Measurements from ENCODE around the gene VAPB.

DNA sequence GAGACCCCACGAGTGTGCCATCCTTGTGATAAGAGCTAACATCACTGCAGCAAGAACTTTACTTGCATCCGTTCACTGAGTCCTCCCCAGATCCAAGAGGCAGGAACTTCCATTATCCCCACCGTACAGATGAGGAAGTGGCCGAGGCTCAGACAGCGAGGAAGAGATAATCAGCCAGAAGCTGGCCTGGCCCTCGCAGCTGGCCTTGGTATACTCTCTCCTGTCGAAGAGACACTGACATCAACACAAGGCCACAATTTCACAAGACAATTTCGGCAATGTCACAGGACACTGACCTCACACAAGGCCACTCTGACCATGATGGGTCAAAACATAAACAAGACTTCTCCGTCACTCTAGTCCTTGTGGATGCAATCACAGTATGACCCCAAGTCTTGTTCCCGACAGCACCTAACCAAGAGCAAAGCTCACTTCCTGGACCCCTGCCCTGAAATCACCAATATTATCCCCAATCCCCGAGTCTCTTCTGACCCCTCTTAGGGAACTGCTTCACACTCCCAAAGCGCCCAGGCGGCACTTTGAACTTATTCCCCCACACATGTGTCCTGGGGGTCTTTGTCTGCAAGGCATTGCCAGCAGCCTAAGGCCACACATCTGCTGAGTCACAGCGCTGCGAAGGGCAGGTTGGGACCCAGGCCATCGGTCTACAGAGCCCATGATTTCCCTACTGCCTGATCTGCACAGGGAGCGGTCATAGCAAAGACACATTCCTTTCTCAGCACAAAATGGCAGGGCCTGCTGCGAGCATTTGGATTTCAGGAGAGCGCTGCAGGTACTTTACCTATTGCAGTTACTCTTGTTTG lies 14.8 kb upstream of the VAPB start:
- TF ChIP-seq, protein P1, sequence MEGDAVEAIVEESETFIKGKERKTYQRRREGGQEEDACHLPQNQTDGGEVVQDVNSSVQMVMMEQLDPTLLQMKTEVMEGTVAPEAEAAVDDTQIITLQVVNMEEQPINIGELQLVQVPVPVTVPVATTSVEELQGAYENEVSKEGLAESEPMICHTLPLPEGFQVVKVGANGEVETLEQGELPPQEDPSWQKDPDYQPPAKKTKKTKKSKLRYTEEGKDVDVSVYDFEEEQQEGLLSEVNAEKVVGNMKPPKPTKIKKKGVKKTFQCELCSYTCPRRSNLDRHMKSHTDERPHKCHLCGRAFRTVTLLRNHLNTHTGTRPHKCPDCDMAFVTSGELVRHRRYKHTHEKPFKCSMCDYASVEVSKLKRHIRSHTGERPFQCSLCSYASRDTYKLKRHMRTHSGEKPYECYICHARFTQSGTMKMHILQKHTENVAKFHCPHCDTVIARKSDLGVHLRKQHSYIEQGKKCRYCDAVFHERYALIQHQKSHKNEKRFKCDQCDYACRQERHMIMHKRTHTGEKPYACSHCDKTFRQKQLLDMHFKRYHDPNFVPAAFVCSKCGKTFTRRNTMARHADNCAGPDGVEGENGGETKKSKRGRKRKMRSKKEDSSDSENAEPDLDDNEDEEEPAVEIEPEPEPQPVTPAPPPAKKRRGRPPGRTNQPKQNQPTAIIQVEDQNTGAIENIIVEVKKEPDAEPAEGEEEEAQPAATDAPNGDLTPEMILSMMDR (IDR thresholded peaks at IDR 0.05; ENCODE audit: poor library complexity, severe bottlenecking), result no peak
- TF ChIP-seq POLR2AphosphoS5 (IDR thresholded peaks at IDR 0.05) (no peak), EP300 (conservative IDR thresholded peaks at IDR 0.05; ENCODE audit: poor library complexity, severe bottlenecking) (no peak), EZH2 (IDR thresholded peaks at IDR 0.05; ENCODE audit: borderline replicate concordance, insufficient read depth, low read length, poor library complexity, severe bottlenecking) (no peak), SMC3 (conservative IDR thresholded peaks at IDR 0.05; ENCODE audit: poor library complexity) (no peak)

All from neural cell (in vitro differentiated cells).